Keratinocyte (primary cell): ENCODE data around the gene ZNF516.

ENCODE experiments used
- EZH2 ChIP-seq: IDR thresholded peaks from one replicate; pipeline ENCODE4 v1.6.1; 2012; ENCODE audit warnings: inconsistent platforms, mild to moderate bottlenecking, low read length, moderate library complexity
- TF ChIP-seq, protein P1 (sequence below), 3 experiments: IDR thresholded peaks in 1 of 3; conservative IDR thresholded peaks in 1 of 3; optimal IDR thresholded peaks in 1 of 3; 2 replicates in 2 of 3; 3 replicates in 1 of 3; pipeline versions ENCODE3 to v1.5.1; 2011; ENCODE audit warnings: low read length in 3 of 3, mild to moderate bottlenecking in 3 of 3, moderate library complexity in 2 of 3, control low read depth in 1 of 3, inconsistent platforms in 1 of 3; ENCODE audit not compliant: insufficient read depth in 2 of 3; ENCODE audit errors: extremely low read depth in 1 of 3

DNA sequence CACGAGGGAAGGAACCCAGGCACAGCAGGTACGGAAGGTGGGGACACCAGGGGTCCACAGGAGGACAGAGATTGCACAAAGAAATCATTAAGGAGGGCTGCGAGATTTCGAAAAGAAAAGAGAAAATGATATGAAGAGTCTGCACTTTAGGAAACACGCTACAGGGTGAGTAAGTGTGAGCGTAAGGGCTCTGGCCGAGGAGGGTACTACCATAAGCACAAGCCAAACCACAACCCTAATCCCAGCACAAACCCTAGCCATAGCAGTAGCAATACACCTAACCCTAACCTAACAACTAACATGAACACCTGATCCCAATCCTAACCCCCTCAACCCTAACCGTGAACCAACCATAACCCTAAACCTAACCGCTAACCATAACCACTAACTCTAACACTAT lies 104.0 kb downstream of the ZNF516 start:
- TF ChIP-seq, protein P1, sequence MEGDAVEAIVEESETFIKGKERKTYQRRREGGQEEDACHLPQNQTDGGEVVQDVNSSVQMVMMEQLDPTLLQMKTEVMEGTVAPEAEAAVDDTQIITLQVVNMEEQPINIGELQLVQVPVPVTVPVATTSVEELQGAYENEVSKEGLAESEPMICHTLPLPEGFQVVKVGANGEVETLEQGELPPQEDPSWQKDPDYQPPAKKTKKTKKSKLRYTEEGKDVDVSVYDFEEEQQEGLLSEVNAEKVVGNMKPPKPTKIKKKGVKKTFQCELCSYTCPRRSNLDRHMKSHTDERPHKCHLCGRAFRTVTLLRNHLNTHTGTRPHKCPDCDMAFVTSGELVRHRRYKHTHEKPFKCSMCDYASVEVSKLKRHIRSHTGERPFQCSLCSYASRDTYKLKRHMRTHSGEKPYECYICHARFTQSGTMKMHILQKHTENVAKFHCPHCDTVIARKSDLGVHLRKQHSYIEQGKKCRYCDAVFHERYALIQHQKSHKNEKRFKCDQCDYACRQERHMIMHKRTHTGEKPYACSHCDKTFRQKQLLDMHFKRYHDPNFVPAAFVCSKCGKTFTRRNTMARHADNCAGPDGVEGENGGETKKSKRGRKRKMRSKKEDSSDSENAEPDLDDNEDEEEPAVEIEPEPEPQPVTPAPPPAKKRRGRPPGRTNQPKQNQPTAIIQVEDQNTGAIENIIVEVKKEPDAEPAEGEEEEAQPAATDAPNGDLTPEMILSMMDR (optimal IDR thresholded peaks at IDR 0.05 in 1 of 3, IDR thresholded peaks at IDR 0.05 in 1 of 3, conservative IDR thresholded peaks at IDR 0.05 in 1 of 3; ENCODE audit: extremely low read depth in 1 of 3, insufficient read depth in 2 of 3, low read length in 3 of 3), result no peak
- no peak for TF ChIP-seq EZH2
